ENCODE measurements around the gene GAL3ST3.
"Not testable (repeated sequence)": the region's sequence is repeated elsewhere in the genome, so short reads cannot be mapped to it uniquely, and the experiment has no call there.

GAL3ST3 gene

DNA sequence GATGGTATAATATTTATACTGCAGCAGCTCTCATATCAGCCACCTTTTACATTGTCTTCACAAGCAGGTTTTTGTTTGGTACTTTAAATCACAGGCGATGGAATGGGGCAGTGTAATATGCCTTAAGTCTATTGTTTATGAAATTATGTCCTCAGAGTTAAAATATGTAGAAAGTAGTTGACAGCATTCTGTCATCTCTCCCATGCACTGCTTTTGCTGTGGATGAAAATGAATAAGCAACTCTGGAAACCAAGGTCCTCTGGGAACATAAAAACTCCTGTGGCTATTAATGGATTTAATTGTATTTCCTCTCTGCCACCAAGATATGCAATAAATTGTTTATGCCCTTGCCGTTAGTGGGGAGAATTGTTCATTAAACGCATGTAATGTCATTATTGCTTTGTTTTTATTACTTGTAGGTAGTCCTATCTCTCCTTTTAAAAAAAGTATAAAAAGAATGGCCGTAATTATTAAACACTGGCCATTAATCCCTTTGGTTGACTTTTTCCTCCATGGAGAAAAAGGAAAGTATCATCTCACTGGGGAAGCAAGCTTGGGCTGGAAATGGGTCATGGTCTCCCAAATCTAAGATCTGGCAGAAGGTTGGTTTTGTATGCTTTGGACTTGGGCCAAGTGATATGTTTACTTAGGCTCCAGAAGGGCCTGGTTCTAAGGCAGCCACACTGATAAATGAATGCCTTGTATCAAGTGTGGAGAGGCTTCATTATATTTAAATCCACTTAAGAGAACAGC lies 34.2 kb upstream of the GAL3ST3 start:
- Histone ChIP-seq H3K27me3 (ENCODE audit: insufficient read depth, poor library complexity, severe bottlenecking) (no peaks in the 10 kb centered on the region), H3K27ac (replicated peaks) (no peak overlapping the region), H3K4me3 (replicated peaks; ENCODE audit: insufficient read depth, low read length) (no peak overlapping the region)
- TF ChIP-seq POLR2AphosphoS5 (IDR thresholded peaks at IDR 0.05; ENCODE audit: low read depth) (no peak), GABPA (IDR thresholded peaks at IDR 0.05; ENCODE audit: low read depth) (no peak), SPI1 (IDR thresholded peaks at IDR 0.05; ENCODE audit: borderline replicate concordance, low read depth) (no peak)
- TF ChIP-seq, protein P1, sequence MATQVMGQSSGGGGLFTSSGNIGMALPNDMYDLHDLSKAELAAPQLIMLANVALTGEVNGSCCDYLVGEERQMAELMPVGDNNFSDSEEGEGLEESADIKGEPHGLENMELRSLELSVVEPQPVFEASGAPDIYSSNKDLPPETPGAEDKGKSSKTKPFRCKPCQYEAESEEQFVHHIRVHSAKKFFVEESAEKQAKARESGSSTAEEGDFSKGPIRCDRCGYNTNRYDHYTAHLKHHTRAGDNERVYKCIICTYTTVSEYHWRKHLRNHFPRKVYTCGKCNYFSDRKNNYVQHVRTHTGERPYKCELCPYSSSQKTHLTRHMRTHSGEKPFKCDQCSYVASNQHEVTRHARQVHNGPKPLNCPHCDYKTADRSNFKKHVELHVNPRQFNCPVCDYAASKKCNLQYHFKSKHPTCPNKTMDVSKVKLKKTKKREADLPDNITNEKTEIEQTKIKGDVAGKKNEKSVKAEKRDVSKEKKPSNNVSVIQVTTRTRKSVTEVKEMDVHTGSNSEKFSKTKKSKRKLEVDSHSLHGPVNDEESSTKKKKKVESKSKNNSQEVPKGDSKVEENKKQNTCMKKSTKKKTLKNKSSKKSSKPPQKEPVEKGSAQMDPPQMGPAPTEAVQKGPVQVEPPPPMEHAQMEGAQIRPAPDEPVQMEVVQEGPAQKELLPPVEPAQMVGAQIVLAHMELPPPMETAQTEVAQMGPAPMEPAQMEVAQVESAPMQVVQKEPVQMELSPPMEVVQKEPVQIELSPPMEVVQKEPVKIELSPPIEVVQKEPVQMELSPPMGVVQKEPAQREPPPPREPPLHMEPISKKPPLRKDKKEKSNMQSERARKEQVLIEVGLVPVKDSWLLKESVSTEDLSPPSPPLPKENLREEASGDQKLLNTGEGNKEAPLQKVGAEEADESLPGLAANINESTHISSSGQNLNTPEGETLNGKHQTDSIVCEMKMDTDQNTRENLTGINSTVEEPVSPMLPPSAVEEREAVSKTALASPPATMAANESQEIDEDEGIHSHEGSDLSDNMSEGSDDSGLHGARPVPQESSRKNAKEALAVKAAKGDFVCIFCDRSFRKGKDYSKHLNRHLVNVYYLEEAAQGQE (IDR thresholded peaks at IDR 0.05; ENCODE audit: insufficient replicate concordance, low read depth), result no peak
- TF ChIP-seq, protein P2, sequence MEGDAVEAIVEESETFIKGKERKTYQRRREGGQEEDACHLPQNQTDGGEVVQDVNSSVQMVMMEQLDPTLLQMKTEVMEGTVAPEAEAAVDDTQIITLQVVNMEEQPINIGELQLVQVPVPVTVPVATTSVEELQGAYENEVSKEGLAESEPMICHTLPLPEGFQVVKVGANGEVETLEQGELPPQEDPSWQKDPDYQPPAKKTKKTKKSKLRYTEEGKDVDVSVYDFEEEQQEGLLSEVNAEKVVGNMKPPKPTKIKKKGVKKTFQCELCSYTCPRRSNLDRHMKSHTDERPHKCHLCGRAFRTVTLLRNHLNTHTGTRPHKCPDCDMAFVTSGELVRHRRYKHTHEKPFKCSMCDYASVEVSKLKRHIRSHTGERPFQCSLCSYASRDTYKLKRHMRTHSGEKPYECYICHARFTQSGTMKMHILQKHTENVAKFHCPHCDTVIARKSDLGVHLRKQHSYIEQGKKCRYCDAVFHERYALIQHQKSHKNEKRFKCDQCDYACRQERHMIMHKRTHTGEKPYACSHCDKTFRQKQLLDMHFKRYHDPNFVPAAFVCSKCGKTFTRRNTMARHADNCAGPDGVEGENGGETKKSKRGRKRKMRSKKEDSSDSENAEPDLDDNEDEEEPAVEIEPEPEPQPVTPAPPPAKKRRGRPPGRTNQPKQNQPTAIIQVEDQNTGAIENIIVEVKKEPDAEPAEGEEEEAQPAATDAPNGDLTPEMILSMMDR (IDR thresholded peaks at IDR 0.05; ENCODE audit: insufficient read depth, low read length), result no peak
- no peak for DNase-seq (ENCODE audit: low read depth in 1 of 2, low spot score in 1 of 2)

DNA sequence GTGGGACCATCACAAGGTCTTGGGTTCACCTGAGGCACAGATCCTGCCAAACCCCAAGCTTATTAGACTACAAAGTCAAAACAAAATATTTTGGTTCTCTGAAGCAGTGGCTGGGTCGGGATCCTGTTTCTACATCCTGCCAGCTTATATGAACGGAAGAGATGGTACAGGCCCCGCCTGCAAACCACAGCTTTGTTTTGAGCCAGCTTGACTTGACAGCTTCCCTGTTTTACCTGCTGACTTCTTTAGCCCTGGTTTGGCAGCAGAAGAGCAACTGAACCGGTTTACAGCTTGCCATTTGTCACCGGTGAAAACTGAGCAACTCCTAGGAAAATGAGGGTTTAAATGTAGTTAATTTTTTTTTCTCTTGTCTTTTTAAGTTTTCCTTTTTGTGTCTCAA lies 32.5 kb upstream of the GAL3ST3 start:
- peak overlapping the region; percentile 72 for H3K27ac ChIP-seq (replicated peaks)
- peak; percentile 55; the same call in 1 of the 2 replicates for TF ChIP-seq SPI1 (IDR thresholded peaks at IDR 0.05; ENCODE audit: borderline replicate concordance, low read depth)
- TF ChIP-seq, protein P1 (IDR thresholded peaks at IDR 0.05; ENCODE audit: insufficient replicate concordance, low read depth), result no peak
- TF ChIP-seq, protein P2 (IDR thresholded peaks at IDR 0.05; ENCODE audit: insufficient read depth, low read length), result no peak
- TF ChIP-seq POLR2AphosphoS5 (IDR thresholded peaks at IDR 0.05; ENCODE audit: low read depth), result no peak; the same call in 1 of the 2 replicates
- no peak for TF ChIP-seq GABPA (IDR thresholded peaks at IDR 0.05; ENCODE audit: low read depth)
- peak overlapping the region; percentile 4; the same call in 1 of the 2 replicates for H3K4me3 ChIP-seq (replicated peaks; ENCODE audit: insufficient read depth, low read length)
- DNase-seq (ENCODE audit: low read depth in 1 of 2, low spot score in 1 of 2), result peak in 1 of 2 experiments; percentile 90
- no peaks in the 10 kb centered on the region for H3K27me3 ChIP-seq (ENCODE audit: insufficient read depth, poor library complexity, severe bottlenecking)

DNA sequence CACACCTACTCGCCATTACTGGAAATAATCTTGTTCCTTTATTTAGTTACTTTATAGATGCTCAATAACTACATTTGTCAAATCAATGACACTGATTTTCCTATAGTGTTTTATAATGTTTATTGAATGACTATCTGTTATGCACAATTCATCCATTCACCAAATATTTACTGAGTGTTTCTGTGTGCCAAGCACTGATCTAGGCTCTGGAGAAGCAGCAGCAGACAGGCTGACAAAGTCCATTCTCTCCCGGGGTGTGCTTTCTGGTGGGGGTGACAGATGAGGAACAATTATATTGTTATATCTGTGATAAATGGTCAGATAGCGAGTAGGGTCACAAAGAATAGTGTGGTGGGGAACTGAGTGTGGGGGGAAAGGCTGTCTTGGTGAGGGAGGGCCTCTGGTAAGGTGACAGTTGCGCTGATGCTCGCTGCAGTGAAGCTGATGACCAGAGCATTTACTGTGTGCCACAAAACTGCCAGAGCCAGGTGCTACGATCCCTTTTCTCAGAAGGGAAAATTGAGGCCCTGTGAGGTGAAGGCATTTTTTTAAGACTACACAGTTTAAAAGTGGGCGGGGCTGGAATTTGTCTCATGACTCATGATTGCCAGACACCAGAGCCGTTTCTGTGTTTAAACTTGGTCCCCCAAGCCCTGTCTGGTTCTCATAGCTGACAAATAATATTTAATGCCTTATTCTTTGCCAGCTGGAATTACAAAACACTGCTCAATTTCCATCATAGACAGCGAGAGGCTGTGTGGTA lies 31.3 kb upstream of the GAL3ST3 start:
- no peak overlapping the region for H3K4me3 ChIP-seq (replicated peaks; ENCODE audit: insufficient read depth, low read length)
- TF ChIP-seq SPI1 (IDR thresholded peaks at IDR 0.05; ENCODE audit: borderline replicate concordance, low read depth) (no peak), POLR2AphosphoS5 (IDR thresholded peaks at IDR 0.05; ENCODE audit: low read depth) (no peak), GABPA (IDR thresholded peaks at IDR 0.05; ENCODE audit: low read depth) (no peak)
- TF ChIP-seq, protein P2 (IDR thresholded peaks at IDR 0.05; ENCODE audit: insufficient read depth, low read length), result no peak
- TF ChIP-seq, protein P1 (IDR thresholded peaks at IDR 0.05; ENCODE audit: insufficient replicate concordance, low read depth), result no peak
- DNase-seq (ENCODE audit: low read depth in 1 of 2, low spot score in 1 of 2), result peak in 1 of 2 experiments; percentile 29
- H3K27ac ChIP-seq (replicated peaks), result peak overlapping the region; percentile 72
- H3K27me3 ChIP-seq (ENCODE audit: insufficient read depth, poor library complexity, severe bottlenecking), result no peaks in the 10 kb centered on the region

- H3K27me3 ChIP-seq (ENCODE audit: insufficient read depth, poor library complexity, severe bottlenecking); H3K27ac ChIP-seq (replicated peaks); H3K4me3 ChIP-seq (replicated peaks; ENCODE audit: insufficient read depth, low read length); DNase-seq (ENCODE audit: low read depth in 1 of 2, low spot score in 1 of 2): not testable (repeated sequence)
Observed at GRCh38 chr11:66078949-66079348, 30.0 kb upstream of the GAL3ST3 start.
